ENCODE data around the gene EML2. TPM values are rescaled to one million over a fixed set of nuclear protein-coding genes. Genes with fewer than 3 reads are reported as not detected.

EML2 gene
- total and polyA plus RNA-seq, 2 experiments from 2014 or later, result 13.9 to 17.0 TPM

DNA sequence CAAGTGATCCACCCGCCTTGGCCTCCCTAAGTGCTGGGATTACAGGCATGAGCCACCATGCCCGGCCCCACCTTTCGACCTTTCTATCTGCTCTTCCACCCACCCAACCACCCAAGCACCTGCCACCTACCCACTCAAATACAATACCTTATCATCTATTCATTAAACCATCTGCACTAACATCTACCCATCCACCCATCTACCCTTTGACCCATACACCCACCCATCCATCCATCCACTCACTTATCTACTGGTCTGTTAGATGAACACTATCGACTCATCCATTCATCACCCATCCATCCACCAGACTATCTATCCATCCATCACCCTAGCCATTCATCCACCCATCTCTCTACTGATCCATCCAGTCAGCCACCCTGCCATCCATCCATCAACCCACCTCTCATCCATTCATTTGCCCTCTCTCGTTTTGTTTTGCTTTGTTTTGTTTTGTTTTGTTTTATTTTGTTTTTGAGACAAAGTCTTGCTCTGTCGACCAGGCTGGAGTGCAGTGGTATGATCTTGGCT lies 17.2 kb downstream of the EML2 start:
- no peaks in the 10 kb centered on the region for H3K4me1 ChIP-seq (ENCODE audit: insufficient read depth)
- H3K4me3 ChIP-seq, result no peak overlapping the region
- no peaks in the 10 kb centered on the region for H4K20me1 ChIP-seq (ENCODE audit: insufficient read depth, poor library complexity, severe bottlenecking)
- no peak overlapping the region for H3K27ac ChIP-seq
- TF ChIP-seq EZH2 (IDR thresholded peaks at IDR 0.05; ENCODE audit: borderline replicate concordance) (no peak), EZH2phosphoT487 (IDR thresholded peaks at IDR 0.05; ENCODE audit: low read depth, severe bottlenecking, unreplicated experiment) (no peak), CTCF (IDR thresholded peaks at IDR 0.05; ENCODE audit: poor library complexity) (no peak)
- no peak overlapping the region for H3K4me2 ChIP-seq
- WGBS (ENCODE audit: low lambda C conversion rate, missing lambda C conversion rate), result 95% methylated on average over 6 of the region's 6 CpGs
- H3K9me2 ChIP-seq (replicated peaks; ENCODE audit: insufficient read depth), result no peaks in the 10 kb centered on the region
- no peaks in the 10 kb centered on the region for H3K27me3 ChIP-seq
- H3K9me3 ChIP-seq (ENCODE audit: low read depth), result no peaks in the 10 kb centered on the region
- no peaks in the 10 kb centered on the region for H3K79me2 ChIP-seq
- DNase-seq (ENCODE audit: low spot score), result no peak
- no peaks in the 10 kb centered on the region for H3K36me3 ChIP-seq (replicated peaks; ENCODE audit: insufficient read depth, low read depth)
- H2AFZ ChIP-seq, result no peak overlapping the region

GRCh38 chr19:45621389-45621788 lies 17.8 kb downstream of the EML2 start:
- Histone ChIP-seq H3K79me2 (no peaks in the 10 kb centered on the region), H4K20me1 (ENCODE audit: insufficient read depth, poor library complexity, severe bottlenecking) (no peaks in the 10 kb centered on the region), H3K4me1 (ENCODE audit: insufficient read depth) (no peaks in the 10 kb centered on the region), H2AFZ (no peak overlapping the region), H3K36me3 (replicated peaks; ENCODE audit: insufficient read depth, low read depth) (no peaks in the 10 kb centered on the region), H3K27ac (no peak overlapping the region), H3K27me3 (no peaks in the 10 kb centered on the region), H3K4me3 (no peak overlapping the region), H3K9me3 (ENCODE audit: low read depth) (no peaks in the 10 kb centered on the region), H3K4me2 (no peak overlapping the region), H3K9me2 (replicated peaks; ENCODE audit: insufficient read depth) (no peaks in the 10 kb centered on the region)
- no peak for TF ChIP-seq CTCF (IDR thresholded peaks at IDR 0.05; ENCODE audit: poor library complexity)
- no peak for TF ChIP-seq EZH2 (IDR thresholded peaks at IDR 0.05; ENCODE audit: borderline replicate concordance)
- 97% methylated on average over 15 of the region's 17 CpGs for WGBS (ENCODE audit: low lambda C conversion rate, missing lambda C conversion rate)
- no peak for DNase-seq (ENCODE audit: low spot score)

DNA sequence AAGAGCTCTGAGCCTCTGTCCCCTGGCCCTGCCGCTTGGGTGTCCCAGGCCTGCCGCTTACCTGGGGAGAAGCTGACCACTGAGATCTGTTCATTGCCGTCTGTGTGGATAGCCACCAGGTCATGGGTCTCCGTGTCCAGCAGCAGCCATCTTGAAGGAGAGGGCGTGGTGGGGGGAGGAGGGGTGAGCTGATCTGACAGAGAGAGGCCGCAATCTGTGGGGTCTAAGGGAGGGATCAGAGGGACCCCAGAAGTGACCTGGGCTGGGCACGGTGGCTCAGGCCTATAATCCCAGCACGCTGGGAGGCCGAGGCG lies 22.5 kb downstream of the EML2 start:
- Histone ChIP-seq H3K36me3 (replicated peaks; ENCODE audit: insufficient read depth, low read depth) (no peaks in the 10 kb centered on the region), H3K4me3 (no peak overlapping the region)

More for the DNA sequence above, 22.5 kb downstream of the EML2 start:
- Histone ChIP-seq H3K9me3 (ENCODE audit: low read depth) (no peaks in the 10 kb centered on the region), H2AFZ (no peak overlapping the region), H3K4me2 (no peak overlapping the region), H3K27ac (no peak overlapping the region), H3K79me2 (no peaks in the 10 kb centered on the region), H3K9me2 (replicated peaks; ENCODE audit: insufficient read depth) (no peaks in the 10 kb centered on the region), H4K20me1 (ENCODE audit: insufficient read depth, poor library complexity, severe bottlenecking) (no peaks in the 10 kb centered on the region), H3K4me1 (ENCODE audit: insufficient read depth) (no peaks in the 10 kb centered on the region), H3K27me3 (no peaks in the 10 kb centered on the region)
- DNase-seq (ENCODE audit: low spot score), result no peak
- no peak for TF ChIP-seq EZH2phosphoT487 (IDR thresholded peaks at IDR 0.05; ENCODE audit: low read depth, severe bottlenecking, unreplicated experiment)
- no peak for TF ChIP-seq CTCF (IDR thresholded peaks at IDR 0.05; ENCODE audit: poor library complexity)
- no peak for TF ChIP-seq EZH2 (IDR thresholded peaks at IDR 0.05; ENCODE audit: borderline replicate concordance)
- 71% methylated on average over 7 of the region's 10 CpGs for WGBS (ENCODE audit: low lambda C conversion rate, missing lambda C conversion rate)

Data from hepatocyte (in vitro differentiated cells).